NCI-H1436 treated with DMSO at 0.1 percent for 48 hours (cell line): ENCODE results near the gene FASLG.
"Not testable (repeated sequence)": the region's sequence is repeated elsewhere in the genome, so short reads cannot be mapped to it uniquely, and the experiment has no call there.

Experiments used
- DNase-seq: peaks from one replicate; lab custom pipeline; 2025; lab: John Stamatoyannopoulos, UW

FASLG gene, protein sequence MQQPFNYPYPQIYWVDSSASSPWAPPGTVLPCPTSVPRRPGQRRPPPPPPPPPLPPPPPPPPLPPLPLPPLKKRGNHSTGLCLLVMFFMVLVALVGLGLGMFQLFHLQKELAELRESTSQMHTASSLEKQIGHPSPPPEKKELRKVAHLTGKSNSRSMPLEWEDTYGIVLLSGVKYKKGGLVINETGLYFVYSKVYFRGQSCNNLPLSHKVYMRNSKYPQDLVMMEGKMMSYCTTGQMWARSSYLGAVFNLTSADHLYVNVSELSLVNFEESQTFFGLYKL

DNA sequence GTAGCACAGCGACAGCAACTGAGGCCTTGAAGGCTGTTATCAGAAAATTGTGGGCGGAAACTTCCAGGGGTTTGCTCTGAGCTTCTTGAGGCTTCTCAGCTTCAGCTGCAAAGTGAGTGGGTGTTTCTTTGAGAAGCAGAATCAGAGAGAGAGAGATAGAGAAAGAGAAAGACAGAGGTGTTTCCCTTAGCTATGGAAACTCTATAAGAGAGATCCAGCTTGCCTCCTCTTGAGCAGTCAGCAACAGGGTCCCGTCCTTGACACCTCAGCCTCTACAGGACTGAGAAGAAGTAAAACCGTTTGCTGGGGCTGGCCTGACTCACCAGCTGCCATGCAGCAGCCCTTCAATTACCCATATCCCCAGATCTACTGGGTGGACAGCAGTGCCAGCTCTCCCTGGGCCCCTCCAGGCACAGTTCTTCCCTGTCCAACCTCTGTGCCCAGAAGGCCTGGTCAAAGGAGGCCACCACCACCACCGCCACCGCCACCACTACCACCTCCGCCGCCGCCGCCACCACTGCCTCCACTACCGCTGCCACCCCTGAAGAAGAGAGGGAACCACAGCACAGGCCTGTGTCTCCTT, at the start of gene FASLG:
Gene FASLG (plus strand): TSS at position 233 of the 583 bp plus-strand sequence. CDS start 99 bp downstream, at position 332.
- DNase-seq = no peak

DNA sequence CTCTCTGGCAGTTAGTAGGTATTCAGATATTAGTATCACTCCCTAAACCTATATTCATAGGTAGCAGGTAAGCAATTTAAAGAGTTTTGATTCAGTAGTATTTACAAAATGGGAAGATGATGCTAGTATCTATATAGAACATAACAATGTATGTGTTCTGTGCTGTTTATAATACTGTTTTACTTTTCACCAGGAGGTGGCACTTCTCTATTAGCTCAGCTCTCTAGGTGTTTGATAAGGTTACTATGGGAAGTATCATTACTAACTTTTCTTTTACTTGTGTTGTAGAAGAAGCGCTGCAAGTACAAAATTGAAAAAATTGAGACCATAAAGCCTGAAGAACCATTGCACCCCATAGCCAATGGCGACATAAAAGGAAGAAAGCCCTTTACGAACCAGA, 49.4 kb upstream of the FASLG start:
- no peak for DNase-seq

DNA sequence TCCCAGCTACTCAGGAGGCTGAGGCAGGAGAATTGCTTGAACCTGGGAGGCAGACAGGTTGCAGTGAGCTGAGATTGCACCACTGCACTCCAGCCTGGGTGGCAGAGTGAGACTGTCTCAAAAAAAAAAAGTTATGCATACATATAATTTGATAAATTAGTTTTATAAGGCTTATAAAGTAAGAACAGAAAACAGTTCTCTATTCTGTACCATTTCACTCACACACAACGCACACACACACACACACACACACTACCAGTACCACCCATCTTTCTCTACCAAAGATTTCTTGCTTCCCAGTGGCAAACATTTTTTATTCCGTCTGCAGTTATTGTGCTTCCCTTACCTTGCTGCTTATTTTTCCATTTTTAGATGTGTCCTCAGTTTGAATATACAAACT, 46.4 kb upstream of the FASLG start:
- no peak for DNase-seq

DNA sequence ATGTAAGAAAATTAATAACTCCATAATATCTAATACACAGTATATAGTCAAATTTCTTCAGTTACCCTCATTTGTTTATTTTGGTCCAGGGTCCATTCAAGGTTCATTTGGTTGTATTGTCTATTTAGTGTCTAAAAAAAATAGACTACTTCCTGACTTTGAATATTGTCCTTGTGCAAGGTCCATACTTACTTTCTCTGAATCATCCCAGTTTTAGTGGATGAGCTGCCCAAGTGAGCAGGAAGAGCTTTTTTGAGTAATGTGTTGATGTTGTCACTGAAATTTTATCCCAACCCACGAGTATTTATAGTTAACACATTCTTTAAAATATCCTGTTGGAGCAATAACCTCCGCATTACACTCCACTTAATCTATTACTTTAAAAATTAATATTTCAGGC, 45.6 kb upstream of the FASLG start:
- DNase-seq = no peak

DNA sequence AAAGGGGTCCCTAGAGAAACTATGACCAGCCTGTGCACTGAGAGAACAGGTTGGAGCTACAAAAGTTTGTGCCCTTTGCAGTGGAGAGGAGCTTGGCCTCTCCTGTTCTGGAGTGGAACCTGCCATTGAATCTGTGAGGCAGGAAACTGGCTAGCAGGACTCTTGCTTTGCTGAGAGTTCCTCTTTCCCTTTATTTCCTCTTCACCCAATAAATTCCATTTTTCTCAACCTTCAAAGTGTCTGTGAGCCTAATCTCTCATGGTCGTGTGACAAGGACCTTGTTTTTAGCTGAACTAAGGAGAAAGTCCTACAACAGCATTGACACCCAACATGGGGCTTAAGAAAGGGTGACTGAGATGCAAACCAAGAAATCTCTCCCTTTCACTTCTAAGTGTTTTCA, 42.7 kb upstream of the FASLG start:
- DNase-seq = no peak

DNA sequence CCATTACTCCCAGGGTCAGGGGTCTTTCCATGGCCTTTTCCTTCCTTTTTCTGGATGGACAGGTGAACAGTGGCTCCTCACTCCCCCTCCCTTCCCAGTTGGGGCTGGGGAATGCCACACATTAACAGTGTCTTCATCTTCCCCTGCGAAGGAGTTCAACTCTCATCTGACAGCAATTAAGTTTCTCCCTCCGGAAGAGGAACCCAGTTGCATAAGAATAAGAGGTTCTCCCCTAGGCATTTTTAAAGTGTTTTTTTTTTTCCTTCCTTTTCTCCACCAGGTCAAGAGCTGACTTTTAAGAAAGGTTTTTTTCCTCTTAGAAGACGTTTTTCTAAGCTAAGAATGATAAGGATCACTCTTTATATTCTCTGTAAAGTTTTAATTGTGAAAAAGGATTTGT, 42.3 kb upstream of the FASLG start:
- no peak for DNase-seq

DNA sequence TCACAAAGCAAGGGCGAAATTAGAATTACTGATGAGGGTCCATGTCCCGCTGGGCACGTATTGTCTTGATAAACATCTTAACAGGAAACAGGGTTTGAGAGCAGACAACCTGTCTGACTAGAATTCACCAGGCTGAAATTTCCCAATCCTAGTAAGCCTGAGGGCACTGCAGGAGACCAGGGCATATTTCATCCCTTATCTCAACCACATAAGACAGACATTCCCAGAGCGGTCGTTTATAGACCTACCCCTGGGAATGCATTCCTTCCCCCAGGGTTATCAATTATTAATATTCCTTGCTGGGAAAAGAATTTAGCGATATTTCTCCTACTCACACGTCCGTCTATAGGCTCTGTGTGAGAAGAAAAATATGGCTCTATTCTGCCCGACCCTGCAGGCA, 38.3 kb upstream of the FASLG start:
- not testable (repeated sequence) for DNase-seq

DNA sequence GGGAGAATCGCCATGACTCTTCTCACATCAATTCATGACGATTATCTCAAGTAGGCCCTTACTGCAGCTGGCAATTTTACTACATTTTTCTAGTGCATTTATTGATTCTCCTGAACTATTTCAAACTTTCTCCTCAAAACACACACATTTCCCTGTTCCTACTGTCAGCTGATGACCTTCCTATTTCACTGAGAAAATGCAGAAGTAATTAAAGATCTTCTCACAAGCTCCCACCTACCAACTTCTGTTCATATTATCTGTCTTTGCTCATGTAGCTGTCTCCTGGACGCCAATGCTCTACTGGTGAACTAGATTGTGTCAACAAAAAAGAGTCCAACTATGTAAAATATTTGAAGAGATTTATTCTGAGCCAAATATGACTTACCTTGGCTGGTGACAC, 36.4 kb upstream of the FASLG start:
- DNase-seq = no peak

DNA sequence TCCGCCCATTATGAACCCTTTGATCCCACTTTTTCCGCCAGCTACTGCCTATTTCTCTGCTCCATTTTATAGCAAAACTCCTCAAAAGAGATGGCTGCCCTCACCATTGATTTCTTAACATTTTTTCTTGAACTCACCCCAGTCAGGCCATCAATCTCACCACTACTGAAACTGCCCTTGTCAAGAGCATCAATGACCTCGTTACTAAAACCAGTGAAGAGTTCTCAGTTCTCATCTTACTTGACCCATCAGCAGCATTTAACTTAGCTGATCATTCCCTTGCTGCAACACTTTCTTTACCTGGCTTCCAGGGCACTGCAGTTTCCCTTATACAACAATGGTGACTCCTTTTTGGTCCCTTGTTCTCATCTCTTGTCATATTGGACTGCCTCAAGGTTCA, 35.2 kb upstream of the FASLG start:
- DNase-seq = no peak

DNA sequence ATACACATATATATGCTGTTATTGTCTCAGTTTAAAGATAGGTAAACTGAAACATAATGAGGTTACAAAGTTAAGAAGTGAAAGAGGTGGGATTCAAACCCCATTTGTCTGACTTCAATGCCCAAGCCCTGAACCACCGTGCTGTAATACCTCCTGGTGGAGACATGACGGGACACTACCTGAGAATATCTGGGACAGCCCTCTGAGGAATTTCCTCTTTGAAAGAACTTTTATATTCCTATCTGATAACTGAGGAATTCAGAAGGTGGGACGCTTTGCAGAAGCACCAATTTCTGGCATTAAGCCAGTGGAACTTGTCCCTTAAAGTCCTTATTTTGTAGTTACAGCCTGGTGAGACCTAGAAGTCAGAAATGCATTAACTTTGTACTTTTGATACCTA, 32.1 kb upstream of the FASLG start:
- DNase-seq = no peak

DNA sequence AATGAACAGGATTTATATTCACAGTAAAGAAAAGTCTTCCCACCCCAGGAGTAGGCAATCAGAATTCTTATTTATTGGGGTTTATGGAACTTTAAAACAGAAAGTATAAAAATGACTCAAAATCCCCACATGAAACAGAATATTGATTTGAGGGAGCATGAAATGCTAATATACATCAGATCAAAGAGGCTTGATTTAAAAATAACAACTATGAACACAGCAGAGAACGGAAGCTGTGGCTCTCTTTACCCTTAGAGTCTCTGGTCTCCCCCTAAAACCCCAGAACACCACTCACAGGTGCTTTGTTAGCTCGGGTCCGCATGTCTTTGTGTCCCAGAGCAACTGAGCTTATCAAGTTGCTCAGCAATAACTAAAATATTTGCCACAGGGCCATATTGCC, 31.2 kb upstream of the FASLG start:
- no peak for DNase-seq

DNA sequence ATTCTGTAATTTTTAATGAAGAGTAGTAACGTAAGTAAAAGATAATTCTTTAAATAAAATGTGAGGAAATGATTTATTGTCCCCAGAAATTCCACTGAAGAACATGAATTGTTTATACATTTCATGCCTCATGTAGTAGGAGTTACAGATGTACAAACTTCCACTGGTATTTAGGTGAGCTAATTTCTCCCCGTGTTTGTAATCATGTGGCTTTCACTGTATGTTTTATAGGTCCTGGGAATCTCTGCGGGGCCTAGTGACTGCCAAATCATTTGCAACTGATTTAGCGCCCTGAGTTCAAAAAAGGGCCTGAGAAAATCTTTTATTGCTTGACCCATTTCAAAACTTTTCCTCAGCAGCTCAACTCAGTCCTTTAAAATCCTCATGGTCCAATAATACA, 30.5 kb upstream of the FASLG start:
- DNase-seq = no peak

DNA sequence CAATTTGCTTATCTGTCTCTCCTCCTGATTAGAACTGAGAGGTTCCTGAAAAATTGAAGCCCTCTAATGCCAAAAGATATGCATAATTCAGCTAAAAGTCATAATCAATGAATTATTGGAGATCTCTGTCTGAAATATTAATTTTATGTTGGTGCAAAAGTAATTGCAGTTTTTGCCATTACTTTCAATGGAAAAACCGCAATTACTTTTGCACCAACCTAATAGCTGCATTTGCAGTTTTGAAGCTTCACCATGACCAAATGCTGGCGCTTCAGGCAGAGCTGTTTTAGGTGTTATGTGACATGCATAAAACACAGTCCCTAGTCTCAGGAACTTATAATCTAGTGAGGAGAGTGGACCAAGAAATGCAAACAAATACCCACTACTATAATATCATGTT, 29.7 kb upstream of the FASLG start:
- no peak for DNase-seq

DNA sequence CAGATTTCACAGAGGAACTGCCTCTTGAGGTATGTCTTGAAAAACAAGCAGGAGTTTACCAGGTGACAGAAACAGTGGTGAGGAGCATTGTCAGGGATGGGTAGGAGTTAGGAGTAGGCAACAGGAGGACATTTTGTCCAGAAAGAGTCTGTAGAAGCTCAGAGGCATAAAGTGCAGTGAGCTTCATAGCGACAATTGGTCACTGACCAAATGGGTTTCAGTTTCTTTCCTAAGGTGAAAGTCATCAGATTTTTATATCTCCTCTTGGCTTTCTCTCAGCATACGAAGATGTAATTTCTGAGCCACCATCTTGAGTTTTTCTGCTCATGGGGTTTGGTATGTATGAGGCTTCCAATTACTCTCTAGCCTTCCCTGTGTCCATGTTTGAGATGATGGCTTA, 29.3 kb upstream of the FASLG start:
- DNase-seq = no peak

DNA sequence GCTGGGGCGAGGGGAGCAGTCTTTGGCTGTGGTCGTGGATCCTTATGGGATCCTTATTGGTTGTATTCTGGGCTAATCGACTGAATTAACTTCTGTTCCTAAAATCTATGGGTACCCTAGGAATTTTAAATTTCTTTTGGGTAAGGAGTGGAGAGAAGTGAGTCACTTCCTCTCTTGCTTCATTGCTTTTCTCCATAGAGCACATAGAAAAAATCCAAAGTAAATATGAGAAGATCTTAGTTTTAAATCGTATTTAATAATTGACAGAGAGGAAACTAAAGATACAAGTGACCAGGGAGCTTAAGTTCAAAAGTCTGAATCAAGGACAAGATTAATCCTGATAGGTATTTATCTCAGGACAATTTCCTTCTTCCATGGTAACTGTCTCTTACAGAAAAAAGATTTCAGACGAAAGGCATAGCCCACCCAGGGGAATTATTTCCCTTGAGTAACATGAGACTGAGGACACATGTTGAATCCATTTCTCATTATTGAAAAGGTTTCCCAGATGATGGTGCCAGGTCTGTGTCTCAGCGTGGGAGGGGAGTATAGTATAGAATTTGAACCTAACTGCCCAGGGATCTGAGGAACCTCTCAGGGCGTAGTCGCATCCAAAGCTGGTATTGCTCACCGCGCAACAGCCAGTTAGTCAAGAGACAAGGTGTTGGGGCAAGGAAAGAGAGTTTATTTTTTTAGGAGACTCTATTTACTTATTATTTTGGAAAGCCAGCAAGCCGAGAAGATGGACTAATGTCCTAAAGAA, 28.7 kb upstream of the FASLG start:
- no peak for DNase-seq

DNA sequence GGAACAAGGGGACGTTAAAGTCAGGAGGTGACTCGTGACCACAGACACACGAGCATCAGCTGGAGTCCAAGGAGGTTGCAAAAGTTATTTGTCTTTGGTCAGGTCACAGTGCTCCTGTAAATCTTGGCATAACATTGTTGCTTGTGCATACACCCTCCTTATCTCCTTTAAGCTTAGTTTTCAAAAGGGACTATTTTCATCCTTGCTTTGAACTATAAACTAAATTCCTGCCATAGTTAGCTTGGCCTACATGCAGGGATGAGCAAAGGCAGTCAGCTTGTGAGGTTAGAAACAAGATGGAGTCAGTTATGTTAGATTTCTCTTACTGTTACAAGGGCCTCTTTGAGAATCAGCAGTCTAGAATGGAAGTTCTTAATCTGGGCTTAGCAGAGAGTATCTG, 28.0 kb upstream of the FASLG start:
- DNase-seq = no peak

DNA sequence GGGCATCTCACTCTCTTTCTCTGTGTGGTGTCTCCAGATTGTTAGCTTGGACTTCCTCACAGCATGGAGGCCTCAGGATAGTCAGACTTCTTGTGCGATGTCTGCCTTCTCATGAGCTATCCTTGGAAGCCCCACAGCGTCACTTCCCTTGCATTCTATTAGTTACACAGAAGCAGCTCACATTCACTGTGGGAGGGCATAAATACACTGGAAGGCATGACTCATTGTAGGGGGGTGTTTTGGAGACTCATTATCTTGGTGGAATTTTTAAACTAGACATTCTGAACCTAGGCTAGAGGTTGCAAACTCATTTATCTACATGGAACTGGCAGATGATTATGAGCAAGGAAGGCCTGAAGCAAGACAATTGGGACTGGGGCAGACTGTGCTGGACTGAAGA, 21.4 kb upstream of the FASLG start:
- no peak for DNase-seq

DNA sequence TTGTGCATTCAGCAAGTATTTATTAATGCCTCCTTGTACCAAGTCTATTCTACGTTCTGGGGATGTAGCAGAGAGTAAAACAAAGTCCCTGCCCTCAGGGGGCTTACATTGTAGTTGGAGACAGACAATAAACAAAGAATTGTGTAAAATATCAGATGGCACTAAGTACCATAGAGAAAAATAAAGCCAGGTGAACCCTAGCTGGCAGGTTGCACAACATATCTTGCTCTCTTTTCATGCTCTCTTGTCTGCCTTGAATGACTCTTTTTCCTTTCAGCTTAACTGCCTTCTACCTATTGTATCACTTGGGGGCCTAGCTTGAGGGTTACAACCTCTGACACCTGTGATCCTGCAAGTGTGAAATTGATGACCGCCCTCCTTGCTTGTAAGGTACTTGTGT, 20.7 kb upstream of the FASLG start:
- no peak for DNase-seq

DNA sequence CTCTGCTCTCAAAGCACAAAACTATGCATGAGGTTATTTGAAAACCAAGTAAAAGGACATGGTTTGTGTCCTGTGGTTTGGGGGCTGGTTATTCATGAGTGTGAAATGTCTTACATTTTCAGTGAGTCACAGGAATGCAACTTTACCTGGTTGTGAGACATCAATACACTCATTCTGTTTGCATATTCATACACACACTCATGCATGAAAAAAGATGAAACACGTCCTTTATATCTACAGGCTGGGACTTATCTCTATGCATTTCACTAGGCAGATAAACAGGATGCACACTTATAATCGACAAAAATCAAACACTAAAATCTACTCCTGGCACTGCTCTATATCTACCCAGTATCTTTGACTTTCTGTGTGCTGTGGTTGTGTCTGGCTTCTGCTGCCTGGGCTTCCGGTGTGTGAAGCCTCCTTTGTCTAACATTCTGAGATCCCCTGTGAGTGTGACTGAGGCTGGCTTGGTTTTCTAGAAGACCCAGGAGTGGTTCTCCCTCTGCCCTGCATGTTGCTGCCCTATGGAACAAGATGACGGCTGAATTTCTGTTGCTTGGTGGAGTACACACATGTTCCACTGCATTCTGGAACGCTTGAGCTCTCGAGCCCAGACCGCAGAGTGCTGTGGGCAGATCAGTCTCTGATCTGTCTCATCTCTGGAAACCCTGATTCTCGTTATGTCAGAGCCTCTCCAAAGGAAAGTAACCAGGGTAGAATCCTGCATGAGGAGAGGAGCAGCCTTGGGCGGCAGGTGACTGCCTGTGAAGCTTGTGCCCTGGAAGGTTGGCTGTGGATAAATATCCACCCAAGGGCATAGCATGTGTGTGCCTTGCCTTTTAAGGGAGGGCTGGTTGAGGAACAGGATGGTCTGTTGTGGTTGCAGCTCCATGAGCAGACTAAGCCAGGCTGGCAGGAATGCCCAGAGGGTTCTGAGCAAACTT, 19.7 kb upstream of the FASLG start:
- DNase-seq = no peak

DNA sequence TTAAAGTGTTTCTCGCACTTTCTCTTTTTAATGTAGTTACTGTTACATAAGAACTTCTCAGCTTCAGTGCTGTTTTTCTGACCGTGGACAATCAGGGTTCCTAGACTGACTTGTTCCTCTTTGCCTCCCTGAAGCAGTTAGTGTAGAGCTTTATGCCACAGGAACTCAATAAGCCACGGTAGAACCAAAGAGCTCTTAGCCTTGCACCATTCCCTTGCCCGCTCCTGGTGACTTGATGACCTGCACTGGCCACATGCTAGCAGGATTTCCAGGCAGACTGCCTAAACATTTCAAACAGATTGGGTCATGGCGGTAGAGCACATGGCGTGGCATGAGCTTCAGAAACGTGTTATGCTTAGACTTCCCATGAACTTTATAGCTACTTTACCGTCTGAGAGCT, 18.8 kb upstream of the FASLG start:
- DNase-seq = no peak

DNA sequence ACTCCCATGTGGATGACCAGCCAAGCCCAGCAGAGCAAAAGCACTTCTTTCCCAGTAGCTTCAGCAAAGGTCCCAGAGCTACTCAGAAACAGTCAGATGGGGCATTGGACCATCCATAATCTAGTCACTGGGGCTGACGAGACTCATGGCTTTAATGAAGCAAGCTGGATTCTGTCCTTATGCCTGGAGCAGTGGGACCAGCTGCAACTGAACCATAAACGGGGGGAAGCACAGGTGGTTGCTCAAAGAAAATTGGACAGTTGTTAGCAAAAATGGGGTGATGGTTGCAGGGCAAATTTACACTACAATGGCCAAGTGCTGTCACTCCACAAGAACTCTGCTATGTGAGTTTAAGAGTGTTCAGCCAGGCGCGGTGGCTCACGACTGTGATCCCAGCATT, 17.4 kb upstream of the FASLG start:
- no peak for DNase-seq

DNA sequence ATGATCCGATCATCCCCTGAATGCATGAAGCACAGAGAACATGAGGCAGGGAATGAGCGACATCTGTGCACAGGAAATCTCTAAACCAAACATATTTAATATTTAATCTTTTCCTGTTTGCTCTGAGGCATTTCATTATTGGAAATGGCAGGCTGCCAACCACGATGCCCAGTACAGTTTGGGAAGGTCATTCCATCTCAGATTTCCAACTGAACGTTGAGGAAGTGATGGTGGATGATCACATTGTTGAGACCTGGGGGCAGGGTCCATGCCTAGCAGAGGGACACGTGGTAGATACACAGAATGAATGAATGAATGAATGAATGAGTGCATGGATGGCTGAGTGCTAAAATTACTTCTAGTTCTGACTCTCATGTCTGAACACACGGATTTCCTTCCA, 15.9 kb upstream of the FASLG start:
- no peak for DNase-seq
